Neural cell (in vitro differentiated cells): Measurements from ENCODE around the gene ABCA13. TPM values are rescaled to one million over a fixed set of nuclear protein-coding genes. Genes with fewer than 3 reads are reported as not detected.

Experiments used
- H2AFZ ChIP-seq: fragments of 200-600, 300-800 bp; sonication (generic), shearing (Covaris generic); 2 replicates; pipeline ENCODE4 v1.6.0; 2014; ENCODE audit warnings: low read depth, mild to moderate bottlenecking, antibody characterized with exemption, low read length, moderate library complexity
- H3F3A ChIP-seq: fragments of 200-600 bp; shearing (Covaris generic); 2 replicates; pipeline ENCODE4 v1.6.1; 2016; ENCODE audit warnings: mild to moderate bottlenecking, moderate library complexity, mixed read lengths, antibody characterized with exemption, low read length; ENCODE audit not compliant: insufficient read depth, poor library complexity, severe bottlenecking
- H3K27ac ChIP-seq: fragments of 200-600, 300-800 bp; sonication (generic), shearing (Covaris generic); 2 replicates; pipeline ENCODE4 v1.5.1; 2014; ENCODE audit warnings: mild to moderate bottlenecking, low read length, moderate library complexity
- H3K27me3 ChIP-seq: fragments of 300-800, 200-600 bp; sonication (generic), shearing (Covaris generic); 2 replicates; pipeline ENCODE4 v1.6.0; 2014; ENCODE audit warnings: mild to moderate bottlenecking, low read depth, low read length, moderate library complexity; ENCODE audit not compliant: insufficient read depth
- H3K36me3 ChIP-seq: fragments of 300-800, 200-600 bp; sonication (generic), shearing (Covaris generic); 2 replicates; pipeline ENCODE4 v1.5.1; 2014; ENCODE audit warnings: mild to moderate bottlenecking, antibody characterized with exemption, low read length, moderate library complexity; ENCODE audit not compliant: insufficient read depth
- H3K4me2 ChIP-seq: fragments of 300-800, 200-600 bp; sonication (generic), shearing (Covaris generic); 2 replicates; pipeline ENCODE4 v1.6.0; 2014; ENCODE audit warnings: mild to moderate bottlenecking, low read length
- H3K4me3 ChIP-seq: fragments of 300-800, 200-600 bp; sonication (generic), shearing (Covaris generic); 2 replicates; pipeline ENCODE4 v1.5.1; 2014; ENCODE audit warnings: mild to moderate bottlenecking, low read length, moderate library complexity
- H3K79me2 ChIP-seq: fragments of 200-600 bp; shearing (Covaris generic); replicated peaks from 2 replicates; pipeline ENCODE4 v1.6.0; 2014; ENCODE audit warnings: mild to moderate bottlenecking, low read length, moderate library complexity; ENCODE audit not compliant: insufficient read depth
- H3K9ac ChIP-seq: fragments of 300-800, 200-600 bp; sonication (generic), shearing (Covaris generic); 2 replicates; pipeline ENCODE4 v1.6.1; 2016; ENCODE audit warnings: mild to moderate bottlenecking, low read length, mixed read lengths
- H3K9me2 ChIP-seq: fragments of 200-600 bp; shearing (Covaris generic); 2 replicates; pipeline ENCODE4 v1.6.1; 2016; ENCODE audit warnings: mild to moderate bottlenecking, low read length, mixed read lengths; ENCODE audit not compliant: insufficient read depth
- H3K9me3 ChIP-seq: fragments of 200-600, 300-800 bp; sonication (generic), shearing (Covaris generic); 2 replicates; pipeline ENCODE4 v1.6.1; 2016; ENCODE audit warnings: mild to moderate bottlenecking, mixed run types, low read length, moderate library complexity, mixed read lengths
- H4K20me1 ChIP-seq: fragments of 200-600 bp; shearing (Covaris generic); 2 replicates; pipeline ENCODE4 v1.6.1; 2016; ENCODE audit warnings: mild to moderate bottlenecking, mixed run types; ENCODE audit not compliant: insufficient read depth
- EP300 ChIP-seq: fragments of 450-650 bp; conservative IDR thresholded peaks from 2 replicates; pipeline ENCODE4 v1.6.1; 2014; ENCODE audit warnings: antibody characterized with exemption, mild to moderate bottlenecking, moderate library complexity; ENCODE audit not compliant: poor library complexity, severe bottlenecking
- EZH2 ChIP-seq: fragments of 200-600, 300-800 bp; shearing (Covaris generic), sonication (generic); IDR thresholded peaks from 2 replicates; pipeline ENCODE4 v1.6.1; 2014; ENCODE audit warnings: antibody characterized with exemption, low read length, borderline replicate concordance, mild to moderate bottlenecking; ENCODE audit not compliant: insufficient read depth, poor library complexity, severe bottlenecking
- MXI1 ChIP-seq: fragments of 450-650 bp; conservative IDR thresholded peaks from 2 replicates; pipeline ENCODE4 v1.6.1; 2014; ENCODE audit warnings: antibody characterized with exemption, mild to moderate bottlenecking; ENCODE audit not compliant: poor library complexity, severe bottlenecking
- POLR2AphosphoS5 ChIP-seq: IDR thresholded peaks from 2 replicates; pipeline ENCODE4 v1.6.1; 2012
- RAD21 ChIP-seq: fragments of 450-650 bp; conservative IDR thresholded peaks from 2 replicates; pipeline ENCODE4 v1.6.1; 2014; ENCODE audit warnings: antibody characterized with exemption, mild to moderate bottlenecking, moderate library complexity
- REST ChIP-seq: IDR thresholded peaks from 2 replicates; pipeline ENCODE4 v1.6.1; 2012; ENCODE audit warnings: borderline replicate concordance
- TAF1 ChIP-seq: IDR thresholded peaks from 2 replicates; pipeline ENCODE4 v1.6.1; 2012; ENCODE audit warnings: low read depth
- polyA plus RNA-seq: library from polyadenylated mRNA; depleted of rRNA; stranded (reverse); fragments of >200 nt; gene quantifications from 2 replicates; pipeline ENCODE4 v1.2.3, GENCODE V29; 2014
- TF ChIP-seq, protein P1 (sequence below): fragments of 450-650 bp; IDR thresholded peaks from 2 replicates; pipeline ENCODE4 v1.5.1; 2014; ENCODE audit warnings: antibody characterized with exemption, mild to moderate bottlenecking, moderate library complexity; ENCODE audit not compliant: poor library complexity, severe bottlenecking

ABCA13 gene
- polyA plus RNA-seq, 1 donor from 2014 or later = 0.20 TPM

- H3K4me2 ChIP-seq = no peak overlapping the region
- H3K27me3 ChIP-seq = no peaks in the 10 kb centered on the region
- H3K79me2 ChIP-seq = no peaks in the 10 kb centered on the region
- H3K27ac ChIP-seq = no peak overlapping the region
- H3K9ac ChIP-seq = no peak overlapping the region
- no peaks in the 10 kb centered on the region for H3K9me3 ChIP-seq
- H4K20me1 ChIP-seq = no peaks in the 10 kb centered on the region
- no peak overlapping the region for H2AFZ ChIP-seq
- no peaks in the 10 kb centered on the region for H3K9me2 ChIP-seq
- TF ChIP-seq, protein P1, sequence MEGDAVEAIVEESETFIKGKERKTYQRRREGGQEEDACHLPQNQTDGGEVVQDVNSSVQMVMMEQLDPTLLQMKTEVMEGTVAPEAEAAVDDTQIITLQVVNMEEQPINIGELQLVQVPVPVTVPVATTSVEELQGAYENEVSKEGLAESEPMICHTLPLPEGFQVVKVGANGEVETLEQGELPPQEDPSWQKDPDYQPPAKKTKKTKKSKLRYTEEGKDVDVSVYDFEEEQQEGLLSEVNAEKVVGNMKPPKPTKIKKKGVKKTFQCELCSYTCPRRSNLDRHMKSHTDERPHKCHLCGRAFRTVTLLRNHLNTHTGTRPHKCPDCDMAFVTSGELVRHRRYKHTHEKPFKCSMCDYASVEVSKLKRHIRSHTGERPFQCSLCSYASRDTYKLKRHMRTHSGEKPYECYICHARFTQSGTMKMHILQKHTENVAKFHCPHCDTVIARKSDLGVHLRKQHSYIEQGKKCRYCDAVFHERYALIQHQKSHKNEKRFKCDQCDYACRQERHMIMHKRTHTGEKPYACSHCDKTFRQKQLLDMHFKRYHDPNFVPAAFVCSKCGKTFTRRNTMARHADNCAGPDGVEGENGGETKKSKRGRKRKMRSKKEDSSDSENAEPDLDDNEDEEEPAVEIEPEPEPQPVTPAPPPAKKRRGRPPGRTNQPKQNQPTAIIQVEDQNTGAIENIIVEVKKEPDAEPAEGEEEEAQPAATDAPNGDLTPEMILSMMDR = no peak
- no peak for TF ChIP-seq TAF1
- TF ChIP-seq REST = no peak
- TF ChIP-seq EP300 = no peak
- TF ChIP-seq MXI1 = no peak
- no peak for TF ChIP-seq POLR2AphosphoS5
- TF ChIP-seq EZH2 = no peak
- H3K36me3 ChIP-seq = no peaks in the 10 kb centered on the region
- H3K4me3 ChIP-seq = no peak overlapping the region
- no peaks in the 10 kb centered on the region for H3F3A ChIP-seq
Observed at GRCh38 chr7:48426331-48426965, 255.2 kb downstream of the ABCA13 start.

GRCh38 chr7:48426966-48427555 is 255.8 kb downstream of the ABCA13 start:
- no peaks in the 10 kb centered on the region for H3K9me2 ChIP-seq
- no peak overlapping the region for H3K4me3 ChIP-seq
- no peaks in the 10 kb centered on the region for H4K20me1 ChIP-seq
- H3K36me3 ChIP-seq = no peaks in the 10 kb centered on the region
- H3K9ac ChIP-seq = no peak overlapping the region
- no peak overlapping the region for H2AFZ ChIP-seq
- no peaks in the 10 kb centered on the region for H3K9me3 ChIP-seq
- no peaks in the 10 kb centered on the region for H3K79me2 ChIP-seq
- TF ChIP-seq EZH2 = no peak
- TF ChIP-seq REST = no peak
- TF ChIP-seq RAD21 = no peak
- no peaks in the 10 kb centered on the region for H3K27me3 ChIP-seq
- no peak overlapping the region for H3K4me2 ChIP-seq
- no peak overlapping the region for H3K27ac ChIP-seq
- H3F3A ChIP-seq = no peaks in the 10 kb centered on the region
